ENCODE measurements around the gene ANGPTL2.

ANGPTL2 gene

GRCh38 chr9:127089631-127090081 is 32.8 kb downstream of the ANGPTL2 start:
- Histone ChIP-seq H3K4me1 (ENCODE audit: control insufficient read depth, insufficient read depth, low read length) (no peaks in the 10 kb centered on the region; the same call in 1 of the 2 replicates), H3K36me3 (ENCODE audit: control insufficient read depth, insufficient read depth, low read length) (0 out of 2 replicates have a peak, but pooled peaks cover 6% of the 10 kb centered on the region), H3K9me3 (ENCODE audit: control insufficient read depth, insufficient read depth, low read depth, low read length) (no peaks in the 10 kb centered on the region), H3K27ac (ENCODE audit: low read depth, low read length) (no peak overlapping the region), H3K9ac (ENCODE audit: low read length) (no peak overlapping the region), H3K4me3 (ENCODE audit: low read depth, low read length) (no peak overlapping the region), H3K27me3 (ENCODE audit: control insufficient read depth, insufficient read depth, low read length) (no peaks in the 10 kb centered on the region)

GRCh38 chr9:127088724-127089615 is 33.5 kb downstream of the ANGPTL2 start:
- Histone ChIP-seq H3K4me1 (ENCODE audit: control insufficient read depth, insufficient read depth, low read length) (no peaks in the 10 kb centered on the region; the same call in 1 of the 2 replicates), H3K9me3 (ENCODE audit: control insufficient read depth, insufficient read depth, low read depth, low read length) (no peaks in the 10 kb centered on the region), H3K27me3 (ENCODE audit: control insufficient read depth, insufficient read depth, low read length) (no peaks in the 10 kb centered on the region), H3K27ac (ENCODE audit: low read depth, low read length) (no peak overlapping the region), H3K9ac (ENCODE audit: low read length) (no peak overlapping the region), H3K4me3 (ENCODE audit: low read depth, low read length) (no peak overlapping the region), H3K36me3 (ENCODE audit: control insufficient read depth, insufficient read depth, low read length) (0 out of 2 replicates have a peak, but pooled peaks cover 6% of the 10 kb centered on the region)

- H3K27me3 ChIP-seq (ENCODE audit: control insufficient read depth, insufficient read depth, low read length): no peaks in the 10 kb centered on the region
- no peak overlapping the region for H3K27ac ChIP-seq (ENCODE audit: low read depth, low read length)
- H3K4me1 ChIP-seq (ENCODE audit: control insufficient read depth, insufficient read depth, low read length): no peaks in the 10 kb centered on the region; the same call in 1 of the 2 replicates
- H3K9ac ChIP-seq (ENCODE audit: low read length): no peak overlapping the region
- no peak overlapping the region for H3K4me3 ChIP-seq (ENCODE audit: low read depth, low read length)
- 0 out of 2 replicates have a peak, but pooled peaks cover 6% of the 10 kb centered on the region for H3K36me3 ChIP-seq (ENCODE audit: control insufficient read depth, insufficient read depth, low read length)
- no peaks in the 10 kb centered on the region for H3K9me3 ChIP-seq (ENCODE audit: control insufficient read depth, insufficient read depth, low read depth, low read length)
These were observed 34.6 kb downstream of the ANGPTL2 start for GRCh38 chr9:127087836-127088235.

GRCh38 chr9:127087411-127087810 is 35.0 kb downstream of the ANGPTL2 start:
- H3K4me1 ChIP-seq (ENCODE audit: control insufficient read depth, insufficient read depth, low read length): no peaks in the 10 kb centered on the region; the same call in 1 of the 2 replicates
- no peak overlapping the region for H3K4me3 ChIP-seq (ENCODE audit: low read depth, low read length)
- no peaks in the 10 kb centered on the region for H3K27me3 ChIP-seq (ENCODE audit: control insufficient read depth, insufficient read depth, low read length)
- H3K9me3 ChIP-seq (ENCODE audit: control insufficient read depth, insufficient read depth, low read depth, low read length): no peaks in the 10 kb centered on the region
- H3K36me3 ChIP-seq (ENCODE audit: control insufficient read depth, insufficient read depth, low read length): 0 out of 2 replicates have a peak, but pooled peaks cover 6% of the 10 kb centered on the region
- H3K27ac ChIP-seq (ENCODE audit: low read depth, low read length): no peak overlapping the region
- no peak overlapping the region for H3K9ac ChIP-seq (ENCODE audit: low read length)

- Histone ChIP-seq H3K36me3 (ENCODE audit: control insufficient read depth, insufficient read depth, low read length) (0 out of 2 replicates have a peak, but pooled peaks cover 6% of the 10 kb centered on the region), H3K27ac (ENCODE audit: low read depth, low read length) (no peak overlapping the region), H3K27me3 (ENCODE audit: control insufficient read depth, insufficient read depth, low read length) (no peaks in the 10 kb centered on the region), H3K9me3 (ENCODE audit: control insufficient read depth, insufficient read depth, low read depth, low read length) (no peaks in the 10 kb centered on the region), H3K4me3 (ENCODE audit: low read depth, low read length) (no peak overlapping the region), H3K9ac (ENCODE audit: low read length) (no peak overlapping the region), H3K4me1 (ENCODE audit: control insufficient read depth, insufficient read depth, low read length) (no peaks in the 10 kb centered on the region; the same call in 1 of the 2 replicates)
These were observed 35.7 kb downstream of the ANGPTL2 start for GRCh38 chr9:127086771-127087170.

GRCh38 chr9:127085186-127085585 is 37.2 kb downstream of the ANGPTL2 start:
- no peaks in the 10 kb centered on the region for H3K27me3 ChIP-seq (ENCODE audit: control insufficient read depth, insufficient read depth, low read length)
- no peaks in the 10 kb centered on the region for H3K36me3 ChIP-seq (ENCODE audit: control insufficient read depth, insufficient read depth, low read length)
- no peak overlapping the region for H3K4me3 ChIP-seq (ENCODE audit: low read depth, low read length)
- no peaks in the 10 kb centered on the region; the same call in 1 of the 2 replicates for H3K4me1 ChIP-seq (ENCODE audit: control insufficient read depth, insufficient read depth, low read length)
- H3K9me3 ChIP-seq (ENCODE audit: control insufficient read depth, insufficient read depth, low read depth, low read length): no peaks in the 10 kb centered on the region
- H3K27ac ChIP-seq (ENCODE audit: low read depth, low read length): no peak overlapping the region
- no peak overlapping the region for H3K9ac ChIP-seq (ENCODE audit: low read length)

- Histone ChIP-seq H3K9me3 (ENCODE audit: control insufficient read depth, insufficient read depth, low read depth, low read length) (no peaks in the 10 kb centered on the region), H3K4me1 (ENCODE audit: control insufficient read depth, insufficient read depth, low read length) (no peaks in the 10 kb centered on the region; the same call in 1 of the 2 replicates)
These were observed 38.1 kb downstream of the ANGPTL2 start for GRCh38 chr9:127084076-127085039.

GRCh38 chr9:127083138-127083980 is 39.1 kb downstream of the ANGPTL2 start:
- no peak overlapping the region for H3K4me3 ChIP-seq (ENCODE audit: low read depth, low read length)
- no peaks in the 10 kb centered on the region for H3K9me3 ChIP-seq (ENCODE audit: control insufficient read depth, insufficient read depth, low read depth, low read length)
- H3K36me3 ChIP-seq (ENCODE audit: control insufficient read depth, insufficient read depth, low read length): no peaks in the 10 kb centered on the region

More at GRCh38 chr9:127084076-127085039, 38.1 kb downstream of the ANGPTL2 start:
- H3K9ac ChIP-seq (ENCODE audit: low read length): no peak overlapping the region
- no peak overlapping the region for H3K27ac ChIP-seq (ENCODE audit: low read depth, low read length)
- no peaks in the 10 kb centered on the region for H3K27me3 ChIP-seq (ENCODE audit: control insufficient read depth, insufficient read depth, low read length)
- no peak overlapping the region for H3K4me3 ChIP-seq (ENCODE audit: low read depth, low read length)
- H3K36me3 ChIP-seq (ENCODE audit: control insufficient read depth, insufficient read depth, low read length): no peaks in the 10 kb centered on the region

GRCh38 chr9:127081250-127082185 is 40.9 kb downstream of the ANGPTL2 start:
- no peak overlapping the region for H3K9ac ChIP-seq (ENCODE audit: low read length)
- peaks cover 11% of the 10 kb centered on the region for H3K4me1 ChIP-seq (ENCODE audit: control insufficient read depth, insufficient read depth, low read length)

More at GRCh38 chr9:127083138-127083980, 39.1 kb downstream of the ANGPTL2 start:
- no peak overlapping the region for H3K9ac ChIP-seq (ENCODE audit: low read length)
- no peaks in the 10 kb centered on the region; the same call in 1 of the 2 replicates for H3K4me1 ChIP-seq (ENCODE audit: control insufficient read depth, insufficient read depth, low read length)
- H3K27ac ChIP-seq (ENCODE audit: low read depth, low read length): no peak overlapping the region
- H3K27me3 ChIP-seq (ENCODE audit: control insufficient read depth, insufficient read depth, low read length): no peaks in the 10 kb centered on the region

More at GRCh38 chr9:127081250-127082185, 40.9 kb downstream of the ANGPTL2 start:
- Histone ChIP-seq H3K36me3 (ENCODE audit: control insufficient read depth, insufficient read depth, low read length) (no peaks in the 10 kb centered on the region), H3K4me3 (ENCODE audit: low read depth, low read length) (no peak overlapping the region), H3K27ac (ENCODE audit: low read depth, low read length) (no peak overlapping the region), H3K9me3 (ENCODE audit: control insufficient read depth, insufficient read depth, low read depth, low read length) (no peaks in the 10 kb centered on the region), H3K27me3 (ENCODE audit: control insufficient read depth, insufficient read depth, low read length) (no peaks in the 10 kb centered on the region)

All from HUES6 (cell line).